Keratinocyte (primary cell): Measurements from ENCODE around the gene ME1. TPM values are rescaled to one million over a fixed set of nuclear protein-coding genes. Genes with fewer than 3 reads are reported as not detected.

Experiments
- DNase-seq: peaks from one replicate; pipeline ENCODE4 v3.0.0-alpha.2; 2011; ENCODE audit warnings: low read depth, missing footprints, low spot score
- FAIRE-seq: peaks from 2 replicates; lab custom pipeline; 2011; peaks lifted over from hg19 to GRCh38; lab: Jason Lieb, UNC
- H2AFZ ChIP-seq: 2 replicates; pipeline ENCODE4 v1.6.0; 2012; ENCODE audit warnings: low read length, control low read depth, inconsistent platforms; ENCODE audit not compliant: control insufficient read depth
- H3K27ac ChIP-seq: 2 replicates; pipeline ENCODE4 v1.5.1; 2011; ENCODE audit warnings: low read length; ENCODE audit not compliant: control insufficient read depth, insufficient read depth
- H3K27me3 ChIP-seq: 3 replicates; pipeline ENCODE4 v1.6.0; 2011; ENCODE audit warnings: low read length; ENCODE audit not compliant: control insufficient read depth, insufficient read depth; ENCODE audit errors: extremely low read depth
- H3K36me3 ChIP-seq, 2 experiments: 2 replicates in 1 of 2; 3 replicates in 1 of 2; pipeline ENCODE4 v1.5.1; 2011; ENCODE audit warnings: low read length in 2 of 2, mild to moderate bottlenecking in 1 of 2; ENCODE audit not compliant: control insufficient read depth in 2 of 2, insufficient read depth in 2 of 2; ENCODE audit errors: extremely low read depth in 1 of 2
- H3K4me1 ChIP-seq: 3 replicates; pipeline ENCODE4 v1.5.1; 2011; ENCODE audit warnings: low read length; ENCODE audit not compliant: control insufficient read depth, insufficient read depth; ENCODE audit errors: extremely low read depth
- H3K4me2 ChIP-seq: 3 replicates; pipeline ENCODE4 v1.6.0; 2011; ENCODE audit warnings: low read depth, low read length; ENCODE audit not compliant: control insufficient read depth, insufficient read depth; ENCODE audit errors: extremely low read depth
- H3K4me3 ChIP-seq, 3 experiments: fragments of 200-600 bp in 1 of 3; sonication (generic) in 1 of 3; 2 replicates in 2 of 3; 3 replicates in 1 of 3; pipeline ENCODE4 v1.5.1; 2011 to 2016; ENCODE audit warnings: low read length in 3 of 3, mild to moderate bottlenecking in 3 of 3, control low read depth in 2 of 3, inconsistent platforms in 1 of 3, low read depth in 1 of 3, mixed read lengths in 1 of 3, mixed run types in 1 of 3, moderate library complexity in 1 of 3; ENCODE audit not compliant: control insufficient read depth in 2 of 3, insufficient read depth in 2 of 3; ENCODE audit errors: extremely low read depth in 1 of 3
- H3K79me2 ChIP-seq: 2 replicates; pipeline ENCODE4 v1.6.0; 2012; ENCODE audit warnings: low read length; ENCODE audit not compliant: control insufficient read depth, insufficient read depth
- H3K9ac ChIP-seq: 3 replicates; pipeline ENCODE4 v1.6.0; 2011; ENCODE audit warnings: low read length; ENCODE audit not compliant: control insufficient read depth, insufficient read depth; ENCODE audit errors: extremely low read depth
- H3K9me1 ChIP-seq: 3 replicates; pipeline ENCODE4 v1.6.0; 2011; ENCODE audit warnings: low read length; ENCODE audit not compliant: control insufficient read depth, insufficient read depth; ENCODE audit errors: extremely low read depth
- H3K9me3 ChIP-seq: 2 replicates; pipeline ENCODE4 v1.5.1; 2012; ENCODE audit warnings: low read depth, low read length; ENCODE audit not compliant: control insufficient read depth
- H4K20me1 ChIP-seq: 3 replicates; pipeline ENCODE4 v1.6.0; 2011; ENCODE audit warnings: low read length; ENCODE audit not compliant: control insufficient read depth, insufficient read depth; ENCODE audit errors: extremely low read depth
- CTCF ChIP-seq, 3 experiments: IDR thresholded peaks in 1 of 3; conservative IDR thresholded peaks in 1 of 3; optimal IDR thresholded peaks in 1 of 3; 2 replicates in 2 of 3; 3 replicates in 1 of 3; pipeline versions ENCODE3 to v1.5.1; 2011; ENCODE audit warnings: low read length in 3 of 3, mild to moderate bottlenecking in 3 of 3, moderate library complexity in 2 of 3, control low read depth in 1 of 3, inconsistent platforms in 1 of 3; ENCODE audit not compliant: insufficient read depth in 2 of 3; ENCODE audit errors: extremely low read depth in 1 of 3
- EZH2 ChIP-seq: IDR thresholded peaks from one replicate; pipeline ENCODE4 v1.6.1; 2012; ENCODE audit warnings: inconsistent platforms, mild to moderate bottlenecking, low read length, moderate library complexity
- dilution Hi-C: fragments of 300-500 bp; cut with MboI; formaldehyde crosslinking; loops from one replicate; pipeline ENCODE4 v1.7.0; 2020; ENCODE audit warnings: low sequenced_read_pairs; ENCODE audit not compliant: extremely low pct_ligation_motif_present
- polyA plus RNA-seq, 5 experiments: library from polyadenylated mRNA; depleted of rRNA in 3 of 5; stranded (reverse) in 3 of 5; stranded (forward) in 1 of 5; unstranded in 1 of 5; fragments of >200 nt; gene quantifications; 1 replicate in 1 of 5; 2 replicates in 3 of 5; 3 replicates in 1 of 5; pipeline versions ENCODE4 v1.2.1 to v1.2.3, GENCODE V29; 2011 to 2012; ENCODE audit warnings: missing spikeins in 2 of 5, low read depth in 1 of 5, low replicate concordance in 1 of 5

Gene ME1
- polyA plus RNA-seq, 1 donor (not counting 4 experiments of a cell fraction or from before 2014, with no cell fraction given): 27.7 TPM

GRCh38 chr6:83167726-83168278, 263.0 kb downstream of the ME1 start:
- Histone ChIP-seq H3K9me1 (no peaks in the 10 kb centered on the region), H2AFZ (no peak overlapping the region), H3K27ac (no peak overlapping the region), H3K9ac (no peak overlapping the region), H3K36me3 (peaks cover 12 to 37% of the 10 kb centered on the region in 2 experiments), H3K79me2 (no peaks in the 10 kb centered on the region), H4K20me1 (no peaks in the 10 kb centered on the region), H3K4me1 (no peaks in the 10 kb centered on the region), H3K4me2 (no peak overlapping the region), H3K9me3 (no peaks in the 10 kb centered on the region), H3K4me3 (no peak overlapping the region), H3K27me3 (no peaks in the 10 kb centered on the region)
- no peak for TF ChIP-seq EZH2
- no peak for TF ChIP-seq CTCF (optimal IDR thresholded peaks at IDR 0.05 in 1 of 3, IDR thresholded peaks at IDR 0.05 in 1 of 3, conservative IDR thresholded peaks at IDR 0.05 in 1 of 3; ENCODE audit: extremely low read depth in 1 of 3, insufficient read depth in 2 of 3, low read length in 3 of 3)
- FAIRE-seq: no peak
- dilution Hi-C loops: no loop called here
- DNase-seq: no peak

Other genes with a start within 250 kb of the ME1 start
- 24.0 to 32.1 TPM (median 28.9 TPM) in 3 replicates for gene PGM3, start 237.8 kb downstream of the ME1 start, polyA plus RNA-seq
- gene RWDD2A, start 237.7 kb downstream of the ME1 start, polyA plus RNA-seq: 1.2 to 1.5 TPM (median 1.3 TPM) in 3 replicates
- 0.04 to 0.05 TPM in 2 of 3 replicates, not detected in the other for gene PRSS35, start 81.5 kb upstream of the ME1 start, polyA plus RNA-seq